Measurements from ENCODE around the gene JADE2. TPM values are rescaled to one million over a fixed set of nuclear protein-coding genes. Genes with fewer than 3 reads are reported as not detected.

JADE2 gene
- total RNA-seq, 1 donor from 2014 or later = 3.0 TPM

- Mint-ChIP-seq H3K4me1 (ENCODE audit: unreplicated experiment) (peaks cover 11% of the 10 kb centered on the region), H3K27me3 (ENCODE audit: unreplicated experiment) (peaks cover 12% of the 10 kb centered on the region), H3K27ac (ENCODE audit: unreplicated experiment) (peak overlapping the region; percentile 83), H3K36me3 (ENCODE audit: low read depth, unreplicated experiment) (peaks cover 8% of the 10 kb centered on the region), H3K4me3 (ENCODE audit: unreplicated experiment) (no peak overlapping the region), H3K9me3 (ENCODE audit: unreplicated experiment) (peaks cover 1% of the 10 kb centered on the region)
- peak; percentile 77 for DNase-seq (ENCODE audit: low spot score)
- TF ChIP-seq, protein P1, sequence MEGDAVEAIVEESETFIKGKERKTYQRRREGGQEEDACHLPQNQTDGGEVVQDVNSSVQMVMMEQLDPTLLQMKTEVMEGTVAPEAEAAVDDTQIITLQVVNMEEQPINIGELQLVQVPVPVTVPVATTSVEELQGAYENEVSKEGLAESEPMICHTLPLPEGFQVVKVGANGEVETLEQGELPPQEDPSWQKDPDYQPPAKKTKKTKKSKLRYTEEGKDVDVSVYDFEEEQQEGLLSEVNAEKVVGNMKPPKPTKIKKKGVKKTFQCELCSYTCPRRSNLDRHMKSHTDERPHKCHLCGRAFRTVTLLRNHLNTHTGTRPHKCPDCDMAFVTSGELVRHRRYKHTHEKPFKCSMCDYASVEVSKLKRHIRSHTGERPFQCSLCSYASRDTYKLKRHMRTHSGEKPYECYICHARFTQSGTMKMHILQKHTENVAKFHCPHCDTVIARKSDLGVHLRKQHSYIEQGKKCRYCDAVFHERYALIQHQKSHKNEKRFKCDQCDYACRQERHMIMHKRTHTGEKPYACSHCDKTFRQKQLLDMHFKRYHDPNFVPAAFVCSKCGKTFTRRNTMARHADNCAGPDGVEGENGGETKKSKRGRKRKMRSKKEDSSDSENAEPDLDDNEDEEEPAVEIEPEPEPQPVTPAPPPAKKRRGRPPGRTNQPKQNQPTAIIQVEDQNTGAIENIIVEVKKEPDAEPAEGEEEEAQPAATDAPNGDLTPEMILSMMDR (IDR thresholded peaks at IDR 0.05; ENCODE audit: unreplicated experiment) = peak; percentile 23
These were observed 36.4 kb downstream of the JADE2 start for GRCh38 chr5:134561871-134562296.

DNA sequence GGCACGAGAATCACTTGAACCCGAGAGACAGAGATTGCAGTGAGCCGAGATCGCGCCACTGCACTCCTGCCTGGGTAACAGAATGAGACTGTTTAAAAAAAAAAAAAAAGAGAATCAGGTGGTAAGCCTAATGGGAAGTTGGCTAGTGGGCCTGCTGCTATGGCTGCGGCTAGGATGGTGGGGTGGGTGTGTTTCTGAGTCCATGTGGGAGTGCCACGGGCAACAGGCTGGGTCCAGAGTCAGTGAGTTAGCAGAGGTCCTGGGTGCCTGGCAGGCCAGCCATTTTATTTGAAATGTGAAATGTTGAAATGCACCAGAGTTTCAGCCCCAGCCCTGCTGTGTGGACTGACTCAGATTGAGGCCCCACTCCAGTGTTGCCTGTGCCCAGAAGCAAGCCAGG lies 37.8 kb downstream of the JADE2 start:
- TF ChIP-seq, protein P1 (IDR thresholded peaks at IDR 0.05; ENCODE audit: unreplicated experiment) = no peak
- Mint-ChIP-seq H3K4me1 (ENCODE audit: unreplicated experiment) (peaks cover 20% of the 10 kb centered on the region), H3K27me3 (ENCODE audit: unreplicated experiment) (peaks cover 11% of the 10 kb centered on the region), H3K4me3 (ENCODE audit: unreplicated experiment) (no peak overlapping the region), H3K27ac (ENCODE audit: unreplicated experiment) (no peak overlapping the region), H3K36me3 (ENCODE audit: low read depth, unreplicated experiment) (peaks cover 8% of the 10 kb centered on the region), H3K9me3 (ENCODE audit: unreplicated experiment) (no peaks in the 10 kb centered on the region)
- no peak for DNase-seq (ENCODE audit: low spot score)

GRCh38 chr5:134563962-134564361 lies 38.5 kb downstream of the JADE2 start:
- no peaks in the 10 kb centered on the region for H3K9me3 Mint-ChIP-seq (ENCODE audit: unreplicated experiment)
- H3K36me3 Mint-ChIP-seq (ENCODE audit: low read depth, unreplicated experiment) = peaks cover 8% of the 10 kb centered on the region
- H3K4me1 Mint-ChIP-seq (ENCODE audit: unreplicated experiment) = peaks cover 26% of the 10 kb centered on the region
- TF ChIP-seq, protein P1 (IDR thresholded peaks at IDR 0.05; ENCODE audit: unreplicated experiment) = no peak
- DNase-seq (ENCODE audit: low spot score) = no peak
- no peak overlapping the region for H3K27ac Mint-ChIP-seq (ENCODE audit: unreplicated experiment)
- peaks cover 11% of the 10 kb centered on the region for H3K27me3 Mint-ChIP-seq (ENCODE audit: unreplicated experiment)
- peak overlapping the region; percentile 24 for H3K4me3 Mint-ChIP-seq (ENCODE audit: unreplicated experiment)

DNA sequence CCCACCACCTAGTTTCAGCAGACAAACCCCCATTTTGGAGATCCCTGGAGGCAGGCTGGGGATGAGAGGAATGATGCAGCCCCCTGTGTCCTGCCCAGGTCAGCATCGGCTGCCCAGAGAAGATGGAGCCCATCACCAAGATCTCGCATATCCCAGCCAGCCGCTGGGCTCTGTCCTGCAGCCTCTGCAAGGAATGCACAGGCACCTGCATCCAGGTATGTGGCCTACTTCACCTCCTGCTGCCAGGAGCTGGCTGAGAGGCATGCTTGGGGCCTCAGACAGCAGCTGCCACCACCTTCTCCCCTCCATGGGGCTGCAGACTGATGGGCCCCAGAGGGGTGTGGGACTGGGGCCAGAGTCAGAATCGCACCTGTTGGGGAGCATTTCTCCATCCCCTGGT lies 38.9 kb downstream of the JADE2 start:
- H3K27me3 Mint-ChIP-seq (ENCODE audit: unreplicated experiment) = peaks cover 11% of the 10 kb centered on the region
- H3K36me3 Mint-ChIP-seq (ENCODE audit: low read depth, unreplicated experiment) = peaks cover 8% of the 10 kb centered on the region
- no peak for DNase-seq (ENCODE audit: low spot score)
- no peaks in the 10 kb centered on the region for H3K9me3 Mint-ChIP-seq (ENCODE audit: unreplicated experiment)
- H3K4me3 Mint-ChIP-seq (ENCODE audit: unreplicated experiment) = no peak overlapping the region
- TF ChIP-seq, protein P1 (IDR thresholded peaks at IDR 0.05; ENCODE audit: unreplicated experiment) = no peak
- H3K4me1 Mint-ChIP-seq (ENCODE audit: unreplicated experiment) = peaks cover 30% of the 10 kb centered on the region
- H3K27ac Mint-ChIP-seq (ENCODE audit: unreplicated experiment) = no peak overlapping the region

DNA sequence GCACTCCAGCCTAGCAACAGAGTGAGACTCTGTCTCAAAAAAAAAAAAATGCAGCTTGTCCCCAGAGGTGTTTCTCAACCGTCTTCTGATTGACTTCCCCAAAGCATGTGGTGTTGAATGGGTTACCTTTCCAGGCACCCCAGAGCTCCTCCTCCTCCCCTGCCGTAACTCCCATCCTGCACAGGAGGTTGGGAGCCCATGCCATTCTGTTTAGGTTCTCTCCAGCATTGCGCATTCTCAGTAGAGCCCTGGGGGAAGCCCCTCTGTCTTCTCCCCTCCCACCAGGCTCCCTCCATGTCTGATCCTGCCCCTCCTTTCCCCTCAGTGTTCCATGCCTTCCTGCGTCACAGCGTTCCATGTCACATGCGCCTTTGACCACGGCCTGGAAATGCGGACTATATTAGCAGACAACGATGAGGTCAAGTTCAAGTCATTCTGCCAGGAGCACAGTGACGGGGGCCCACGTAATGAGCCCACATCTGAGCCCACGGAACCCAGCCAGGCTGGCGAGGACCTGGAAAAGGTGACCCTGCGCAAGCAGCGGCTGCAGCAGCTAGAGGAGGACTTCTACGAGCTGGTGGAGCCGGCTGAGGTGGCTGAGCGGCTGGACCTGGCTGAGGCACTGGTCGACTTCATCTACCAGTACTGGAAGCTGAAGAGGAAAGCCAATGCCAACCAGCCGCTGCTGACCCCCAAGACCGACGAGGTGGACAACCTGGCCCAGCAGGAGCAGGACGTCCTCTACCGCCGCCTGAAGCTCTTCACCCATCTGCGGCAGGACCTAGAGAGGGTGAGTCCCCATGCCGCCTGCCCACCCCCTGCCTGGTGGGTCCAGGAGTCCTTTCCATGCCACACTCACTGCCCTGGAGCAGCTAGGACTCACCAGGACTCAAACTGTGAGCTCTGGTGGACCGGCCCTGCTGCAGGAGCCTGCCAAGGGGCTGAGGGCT lies 40.6 kb downstream of the JADE2 start:
- no peak for DNase-seq (ENCODE audit: low spot score)
- Mint-ChIP-seq H3K4me1 (ENCODE audit: unreplicated experiment) (peaks cover 42% of the 10 kb centered on the region), H3K27me3 (ENCODE audit: unreplicated experiment) (peaks cover 15% of the 10 kb centered on the region), H3K4me3 (ENCODE audit: unreplicated experiment) (no peak overlapping the region), H3K36me3 (ENCODE audit: low read depth, unreplicated experiment) (peaks cover 5% of the 10 kb centered on the region), H3K9me3 (ENCODE audit: unreplicated experiment) (no peaks in the 10 kb centered on the region), H3K27ac (ENCODE audit: unreplicated experiment) (no peak overlapping the region)
- TF ChIP-seq, protein P1 (IDR thresholded peaks at IDR 0.05; ENCODE audit: unreplicated experiment) = no peak

All from endothelial cell (in vitro differentiated cells).